GM23338 (cell line): ENCODE data around the gene MMRN2. TPM values are rescaled to one million over a fixed set of nuclear protein-coding genes. Genes with fewer than 3 reads are reported as not detected.

Experiments used
- ATAC-seq: fragments of 200-7000 bp; cut with Tn5 transposase; 3 replicates; pipeline ENCODE4 v1.9.1; 2020
- DNase-seq: peaks from one replicate; pipeline ENCODE4 v3.0.0-alpha.2; 2015; ENCODE audit warnings: low spot score
- H2AFZ ChIP-seq: fragments of 200-600 bp; sonication (generic); 2 replicates; pipeline ENCODE4 v1.8.0; 2016; ENCODE audit warnings: antibody characterized with exemption, mild to moderate bottlenecking, moderate library complexity
- H3F3A ChIP-seq: fragments of 200-600 bp; sonication (generic); replicated peaks from 2 replicates; pipeline ENCODE4 v1.8.0; 2017; ENCODE audit warnings: antibody characterized with exemption, mixed run types, low read depth
- H3K27ac ChIP-seq: fragments of 200-600 bp; sonication (generic); 2 replicates; pipeline ENCODE4 v1.6.1; 2016; ENCODE audit warnings: low read depth
- H3K27me3 ChIP-seq: fragments of 200-600 bp; sonication (generic); 2 replicates; pipeline ENCODE4 v1.8.0; 2016; ENCODE audit warnings: mild to moderate bottlenecking, mixed run types, moderate library complexity; ENCODE audit not compliant: insufficient read depth
- H3K36me3 ChIP-seq: fragments of 200-600 bp; sonication (generic); 2 replicates; pipeline ENCODE4 v1.8.0; 2016; ENCODE audit warnings: mild to moderate bottlenecking; ENCODE audit not compliant: insufficient read depth
- H3K4me1 ChIP-seq: fragments of 200-600 bp; sonication (generic); 2 replicates; pipeline ENCODE4 v1.8.0; 2016; ENCODE audit warnings: mild to moderate bottlenecking, moderate library complexity; ENCODE audit not compliant: insufficient read depth
- H3K4me2 ChIP-seq: fragments of 200-600 bp; sonication (generic); 2 replicates; pipeline ENCODE4 v1.7.1; 2017; ENCODE audit warnings: mixed run types
- H3K4me3 ChIP-seq: fragments of 200-600 bp; sonication (generic); 2 replicates; pipeline ENCODE4 v1.6.1; 2016; ENCODE audit warnings: mixed run types
- H3K79me2 ChIP-seq: fragments of 200-600 bp; sonication (generic); replicated peaks from 2 replicates; pipeline ENCODE4 v1.8.0; 2017; ENCODE audit warnings: mild to moderate bottlenecking; ENCODE audit not compliant: insufficient read depth
- H3K9me2 ChIP-seq: fragments of 200-600 bp; sonication (generic); 2 replicates; pipeline ENCODE4 v1.8.0; 2017; ENCODE audit not compliant: insufficient read depth
- H4K20me1 ChIP-seq: fragments of 200-600 bp; sonication (generic); replicated peaks from 2 replicates; pipeline ENCODE4 v1.8.0; 2017; ENCODE audit warnings: mild to moderate bottlenecking; ENCODE audit not compliant: insufficient read depth
- H3K27ac Mint-ChIP-seq: 2 replicates; pipeline ENCODE4 v1.8.0; 2020; ENCODE audit warnings: inconsistent platforms, mild to moderate bottlenecking, moderate library complexity, mixed read lengths
- H3K27me3 Mint-ChIP-seq: 3 replicates; pipeline ENCODE4 v1.8.0; 2022; ENCODE audit warnings: low read depth, mild to moderate bottlenecking, moderate library complexity, mixed read lengths, inconsistent platforms; ENCODE audit not compliant: insufficient read depth, poor library complexity
- H3K36me3 Mint-ChIP-seq: 3 replicates; pipeline ENCODE4 v1.8.0; 2021; ENCODE audit warnings: low read depth, mild to moderate bottlenecking, inconsistent platforms, moderate library complexity, mixed read lengths
- H3K4me1 Mint-ChIP-seq: 3 replicates; pipeline ENCODE4 v1.8.0; 2020; ENCODE audit warnings: mild to moderate bottlenecking, inconsistent platforms, mixed read lengths
- H3K4me3 Mint-ChIP-seq: 3 replicates; pipeline ENCODE4 v1.8.0; 2021; ENCODE audit warnings: moderate library complexity, mild to moderate bottlenecking, inconsistent platforms, mixed read lengths
- H3K9me3 Mint-ChIP-seq: 3 replicates; pipeline ENCODE4 v1.8.0; 2020; ENCODE audit warnings: moderate library complexity, mild to moderate bottlenecking, inconsistent platforms, mixed read lengths
- CREB1 ChIP-seq: fragments of 250-450 bp; sonication (Bioruptor Pico); IDR thresholded peaks from 2 replicates; pipeline ENCODE4 v1.5.0; 2020; ENCODE audit warnings: low read depth, mild to moderate bottlenecking, moderate library complexity
- CTCF ChIP-seq, 2 experiments: fragments of 200-600 bp in 1 of 2; sonication (generic) in 1 of 2; conservative IDR thresholded peaks; 2 replicates each; pipeline versions ENCODE4 v1.5.1 to v1.6.1; 2016 to 2017; ENCODE audit warnings: antibody characterized with exemption in 2 of 2, low read depth in 2 of 2, mild to moderate bottlenecking in 2 of 2, moderate library complexity in 1 of 2
- ETS1 ChIP-seq: IDR thresholded peaks from 2 replicates; pipeline ENCODE4 v1.6.1; 2016; ENCODE audit warnings: antibody characterized with exemption
- EZH2 ChIP-seq: fragments of 200-600 bp; sonication (generic); IDR thresholded peaks from one replicate; pipeline ENCODE4 v1.8.0; 2017; ENCODE audit warnings: antibody characterized with exemption, mild to moderate bottlenecking, low read depth; ENCODE audit not compliant: unreplicated experiment
- EZH2phosphoT487 ChIP-seq: fragments of 200-600 bp; sonication (generic); IDR thresholded peaks from one replicate; pipeline ENCODE4 v1.8.1; 2018; ENCODE audit warnings: antibody characterized with exemption; ENCODE audit not compliant: unreplicated experiment
- JUNB ChIP-seq: IDR thresholded peaks from one replicate; pipeline ENCODE4 v1.6.1; 2016; ENCODE audit warnings: antibody characterized with exemption; ENCODE audit not compliant: unreplicated experiment
- NANOG ChIP-seq: IDR thresholded peaks from 2 replicates; pipeline ENCODE4 v1.6.1; 2016; ENCODE audit warnings: antibody characterized with exemption, borderline replicate concordance
- POLR2AphosphoS5 ChIP-seq: IDR thresholded peaks from 2 replicates; pipeline ENCODE4 v1.6.1; 2016; ENCODE audit warnings: antibody characterized with exemption, low read depth
- REST ChIP-seq: IDR thresholded peaks from one replicate; pipeline ENCODE4 v1.6.1; 2018; ENCODE audit warnings: antibody characterized with exemption; ENCODE audit not compliant: unreplicated experiment
- STAT1 ChIP-seq: IDR thresholded peaks from one replicate; pipeline ENCODE4 v1.6.1; 2016; ENCODE audit warnings: antibody characterized with exemption; ENCODE audit not compliant: unreplicated experiment
- ZNF114 ChIP-seq: fragments of 250-450 bp; sonication (Bioruptor Pico); IDR thresholded peaks from 2 replicates; pipeline ENCODE4 v1.5.0; 2020; ENCODE audit warnings: mild to moderate bottlenecking, moderate library complexity
- ZNF331 ChIP-seq: fragments of 250-450 bp; sonication (Bioruptor Pico); IDR thresholded peaks from 2 replicates; pipeline ENCODE4 v1.5.0; 2020; ENCODE audit warnings: low read depth, mild to moderate bottlenecking, moderate library complexity
- ZNF462 ChIP-seq: fragments of 250-450 bp; sonication (Bioruptor Pico); IDR thresholded peaks from 2 replicates; pipeline ENCODE4 v1.5.0; 2020; ENCODE audit warnings: mild to moderate bottlenecking, moderate library complexity
- polyA plus RNA-seq: library from polyadenylated mRNA; unstranded; fragments of >200 nt; fragmentation: Nextera tagmentation; extraction: Ambion mirVana; gene quantifications from 2 replicates; pipeline ENCODE4 v1.2.1, GENCODE V29; 2016
- total RNA-seq: library from RNA; depleted of rRNA; stranded (reverse); fragments of >200 nt; shearing (Covaris generic); gene quantifications from 2 replicates; pipeline ENCODE4 v1.2.3, GENCODE V29; 2014

The MMRN2 gene
- total and polyA plus RNA-seq, 2 experiments from 2014 or later, result 0.32 to 2.4 TPM

- Histone ChIP-seq H3K4me3 (no peak overlapping the region), H2AFZ (no peak overlapping the region), H4K20me1 (no peaks in the 10 kb centered on the region), H3F3A (0 out of 2 replicates have a peak, but pooled peaks cover 4% of the 10 kb centered on the region), H3K4me2 (no peak overlapping the region), H3K4me1 (peaks cover 38% of the 10 kb centered on the region), H3K9me2 (no peaks in the 10 kb centered on the region), H3K36me3 (no peaks in the 10 kb centered on the region), H3K27me3 (peaks cover 6% of the 10 kb centered on the region), H3K27ac (no peak overlapping the region), H3K79me2 (no peaks in the 10 kb centered on the region)
- Mint-ChIP-seq H3K27ac (no peak overlapping the region), H3K4me1 (peaks cover 39% of the 10 kb centered on the region), H3K36me3 (no peaks in the 10 kb centered on the region), H3K4me3 (no peak overlapping the region), H3K27me3 (peaks cover 26% of the 10 kb centered on the region), H3K9me3 (peaks cover 2% of the 10 kb centered on the region; the same call in 1 of the 3 replicates)
- ATAC-seq, result no peak
- TF ChIP-seq NANOG (no peak), ZNF462 (CRISPR knock-in tag) (no peak), ETS1 (no peak), EZH2 (no peak), ZNF331 (CRISPR knock-in tag) (no peak), CREB1 (CRISPR knock-in tag) (no peak), POLR2AphosphoS5 (no peak), EZH2phosphoT487 (no peak), REST (no peak), ZNF114 (CRISPR knock-in tag) (no peak), JUNB (no peak), CTCF (conservative IDR thresholded peaks at IDR 0.05; ENCODE audit: low read depth in 2 of 2) (no peak), STAT1 (no peak)
- no peak for DNase-seq
These were observed 5.5 kb upstream of the MMRN2 start for GRCh38 chr10:86962981-86963310.
